HepG2 (cell line): Measurements from ENCODE around the gene TXNDC12. TPM values are rescaled to one million over a fixed set of nuclear protein-coding genes. Genes with fewer than 3 reads are reported as not detected.
A peak's percentile ranks its signal among the peaks of the same experiment; 100 is the strongest.

Source experiments
- CREM ChIP-seq, 2 experiments: sonication (generic) in 1 of 2; formaldehyde crosslinking in 1 of 2; IDR thresholded peaks; 2 replicates each; pipeline versions ENCODE4 v1.4.0 to v1.6.1; 2016 to 2020; ENCODE audit warnings: antibody characterized with exemption in 1 of 2, mild to moderate bottlenecking in 1 of 2, missing genetic modification reagents in 1 of 2
- IRX3 ChIP-seq: sonication (generic); formaldehyde crosslinking; IDR thresholded peaks from 2 replicates; pipeline ENCODE4 v1.8.1; 2023; ENCODE audit warnings: mild to moderate bottlenecking, low read depth, missing genetic modification reagents, borderline replicate concordance
- MEIS1 ChIP-seq: sonication (generic); formaldehyde crosslinking; IDR thresholded peaks from 2 replicates; pipeline ENCODE4 v1.9.0; 2021; ENCODE audit warnings: mild to moderate bottlenecking, missing genetic modification reagents, moderate library complexity, borderline replicate concordance
- SOX6 ChIP-seq, 2 experiments: fragments of 450-650 bp in 1 of 2; sonication (generic) in 1 of 2; formaldehyde crosslinking in 1 of 2; IDR thresholded peaks; 2 replicates each; pipeline versions ENCODE4 v1.4.0 to v1.6.1; 2017 to 2020; ENCODE audit warnings: antibody characterized with exemption in 1 of 2, mild to moderate bottlenecking in 1 of 2, missing genetic modification reagents in 1 of 2
- WIZ ChIP-seq: sonication (generic); formaldehyde crosslinking; IDR thresholded peaks from 2 replicates; pipeline ENCODE4 v1.5.1; 2020; ENCODE audit warnings: mild to moderate bottlenecking, missing genetic modification reagents
- ZNF263 ChIP-seq: sonication (generic); formaldehyde crosslinking; IDR thresholded peaks from 2 replicates; pipeline ENCODE4 v1.4.0; 2020; ENCODE audit warnings: missing genetic modification reagents
- ZNF350 ChIP-seq: sonication (generic); formaldehyde crosslinking; IDR thresholded peaks from 2 replicates; pipeline ENCODE4 v1.4.0; 2020; ENCODE audit warnings: mild to moderate bottlenecking, low read depth, missing genetic modification reagents, borderline replicate concordance
- ZNF839 ChIP-seq: sonication (generic); formaldehyde crosslinking; IDR thresholded peaks from 2 replicates; pipeline ENCODE4 v1.4.0; 2020; ENCODE audit warnings: missing genetic modification reagents, mild to moderate bottlenecking, borderline replicate concordance
- polyA plus RNA-seq, 8 experiments: library from polyadenylated mRNA; depleted of rRNA in 3 of 8; stranded (reverse) in 7 of 8; unstranded in 1 of 8; fragments of >200 nt; fragmentation: Illumina TruSeq in 4 of 8; extraction: Trizol in 4 of 8; gene quantifications; 2 replicates each; pipeline versions ENCODE4 v1.2.1 to v1.2.3, GENCODE V29; 2011 to 2016; ENCODE audit warnings: low read depth in 4 of 8, missing spikeins in 1 of 8, mixed read lengths in 1 of 8; ENCODE audit not compliant: insufficient read depth in 1 of 8
- total RNA-seq, 5 experiments: library from RNA; depleted of rRNA; stranded (reverse); fragments of >200 nt; fragmentation: Illumina TruSeq; extraction: Trizol; gene quantifications; 2 replicates each; pipeline ENCODE4 v1.2.3, GENCODE V29; 2016; ENCODE audit warnings: low read depth in 1 of 5
- TF ChIP-seq, protein P1 (sequence below): sonication (generic); formaldehyde crosslinking; IDR thresholded peaks from 2 replicates; pipeline ENCODE4; 2020; ENCODE audit warnings: missing genetic modification reagents, mild to moderate bottlenecking, borderline replicate concordance
- TF ChIP-seq, protein P2 (sequence below): sonication (generic); formaldehyde crosslinking; IDR thresholded peaks from 2 replicates; pipeline ENCODE4 v1.4.0; 2020; ENCODE audit warnings: missing genetic modification reagents
- TF ChIP-seq, protein P3 (sequence below): sonication (generic); formaldehyde crosslinking; IDR thresholded peaks from 2 replicates; pipeline ENCODE4 v1.8.1; 2023; ENCODE audit warnings: mild to moderate bottlenecking, missing genetic modification reagents, borderline replicate concordance
- TF ChIP-seq, protein P4 (sequence below): sonication (generic); formaldehyde crosslinking; IDR thresholded peaks from 2 replicates; pipeline ENCODE4 v1.8.0; 2022; ENCODE audit warnings: mild to moderate bottlenecking, missing genetic modification reagents, borderline replicate concordance
- TF ChIP-seq, protein P5 (sequence below): sonication (generic); formaldehyde crosslinking; IDR thresholded peaks from 2 replicates; pipeline ENCODE4 v1.9.0; 2022; ENCODE audit warnings: missing genetic modification reagents, mild to moderate bottlenecking, borderline replicate concordance
- TF ChIP-seq, protein P6 (sequence below): sonication (generic); formaldehyde crosslinking; conservative IDR thresholded peaks from 2 replicates; pipeline ENCODE4 v1.4.0; 2020; ENCODE audit warnings: missing genetic modification reagents

TXNDC12 gene
- total and polyA plus RNA-seq, 2 of the 13 experiments (the other 11 are each of a cell fraction or from before 2014, with no cell fraction given) = 65.6 to 67.2 TPM

DNA sequence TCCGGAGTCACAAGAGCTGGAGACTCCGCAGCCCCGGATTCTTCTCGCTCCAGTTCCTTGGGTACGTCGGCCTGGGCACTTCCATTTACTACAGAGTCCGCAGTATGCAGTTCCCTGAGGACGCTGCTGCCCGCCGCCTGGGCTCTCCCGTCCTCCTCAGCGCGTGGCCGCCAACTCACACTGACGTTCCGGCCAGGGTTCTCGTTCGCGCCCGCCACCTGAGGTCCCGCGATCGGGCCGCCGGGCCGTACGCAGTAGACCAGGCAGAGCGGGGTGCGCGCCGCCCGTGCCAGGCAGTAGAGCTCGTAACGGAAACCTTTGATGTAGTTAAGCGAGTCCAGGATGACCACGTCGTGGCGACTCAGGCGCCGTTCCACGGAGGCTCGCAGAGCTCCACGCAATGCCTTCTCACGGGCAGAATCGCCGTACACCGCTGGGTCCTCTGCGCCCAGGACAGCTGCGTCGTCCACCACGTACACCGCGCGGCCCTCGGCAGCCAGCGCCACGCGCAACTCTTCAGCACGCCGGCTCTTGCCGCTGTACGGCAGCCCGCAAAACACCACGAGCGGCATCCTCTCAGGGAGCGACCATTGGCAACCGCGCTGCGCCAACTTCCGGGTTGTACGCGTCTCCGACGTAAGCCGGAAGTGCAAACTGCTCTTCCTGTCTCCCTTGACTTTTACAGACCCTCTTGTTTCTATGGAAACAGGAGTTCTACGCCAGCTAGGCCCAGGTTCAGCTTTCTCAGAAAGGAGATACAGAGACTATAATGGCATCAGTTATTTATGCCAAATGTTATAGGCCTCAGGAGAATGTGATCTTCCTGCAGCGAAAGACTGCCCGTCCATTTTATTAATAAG is 21.6 kb downstream of the TXNDC12 start, which contains the start of gene KTI12 (continued):
- TF ChIP-seq, protein P1, sequence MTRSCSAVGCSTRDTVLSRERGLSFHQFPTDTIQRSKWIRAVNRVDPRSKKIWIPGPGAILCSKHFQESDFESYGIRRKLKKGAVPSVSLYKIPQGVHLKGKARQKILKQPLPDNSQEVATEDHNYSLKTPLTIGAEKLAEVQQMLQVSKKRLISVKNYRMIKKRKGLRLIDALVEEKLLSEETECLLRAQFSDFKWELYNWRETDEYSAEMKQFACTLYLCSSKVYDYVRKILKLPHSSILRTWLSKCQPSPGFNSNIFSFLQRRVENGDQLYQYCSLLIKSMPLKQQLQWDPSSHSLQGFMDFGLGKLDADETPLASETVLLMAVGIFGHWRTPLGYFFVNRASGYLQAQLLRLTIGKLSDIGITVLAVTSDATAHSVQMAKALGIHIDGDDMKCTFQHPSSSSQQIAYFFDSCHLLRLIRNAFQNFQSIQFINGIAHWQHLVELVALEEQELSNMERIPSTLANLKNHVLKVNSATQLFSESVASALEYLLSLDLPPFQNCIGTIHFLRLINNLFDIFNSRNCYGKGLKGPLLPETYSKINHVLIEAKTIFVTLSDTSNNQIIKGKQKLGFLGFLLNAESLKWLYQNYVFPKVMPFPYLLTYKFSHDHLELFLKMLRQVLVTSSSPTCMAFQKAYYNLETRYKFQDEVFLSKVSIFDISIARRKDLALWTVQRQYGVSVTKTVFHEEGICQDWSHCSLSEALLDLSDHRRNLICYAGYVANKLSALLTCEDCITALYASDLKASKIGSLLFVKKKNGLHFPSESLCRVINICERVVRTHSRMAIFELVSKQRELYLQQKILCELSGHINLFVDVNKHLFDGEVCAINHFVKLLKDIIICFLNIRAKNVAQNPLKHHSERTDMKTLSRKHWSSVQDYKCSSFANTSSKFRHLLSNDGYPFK (CRISPR knock-in tag) = peak; percentile 76; the same call in 1 of the 2 replicates
- TF ChIP-seq IRX3 (CRISPR knock-in tag) = peak; percentile 54; the same call in 1 of the 2 replicates
- TF ChIP-seq, protein P2, sequence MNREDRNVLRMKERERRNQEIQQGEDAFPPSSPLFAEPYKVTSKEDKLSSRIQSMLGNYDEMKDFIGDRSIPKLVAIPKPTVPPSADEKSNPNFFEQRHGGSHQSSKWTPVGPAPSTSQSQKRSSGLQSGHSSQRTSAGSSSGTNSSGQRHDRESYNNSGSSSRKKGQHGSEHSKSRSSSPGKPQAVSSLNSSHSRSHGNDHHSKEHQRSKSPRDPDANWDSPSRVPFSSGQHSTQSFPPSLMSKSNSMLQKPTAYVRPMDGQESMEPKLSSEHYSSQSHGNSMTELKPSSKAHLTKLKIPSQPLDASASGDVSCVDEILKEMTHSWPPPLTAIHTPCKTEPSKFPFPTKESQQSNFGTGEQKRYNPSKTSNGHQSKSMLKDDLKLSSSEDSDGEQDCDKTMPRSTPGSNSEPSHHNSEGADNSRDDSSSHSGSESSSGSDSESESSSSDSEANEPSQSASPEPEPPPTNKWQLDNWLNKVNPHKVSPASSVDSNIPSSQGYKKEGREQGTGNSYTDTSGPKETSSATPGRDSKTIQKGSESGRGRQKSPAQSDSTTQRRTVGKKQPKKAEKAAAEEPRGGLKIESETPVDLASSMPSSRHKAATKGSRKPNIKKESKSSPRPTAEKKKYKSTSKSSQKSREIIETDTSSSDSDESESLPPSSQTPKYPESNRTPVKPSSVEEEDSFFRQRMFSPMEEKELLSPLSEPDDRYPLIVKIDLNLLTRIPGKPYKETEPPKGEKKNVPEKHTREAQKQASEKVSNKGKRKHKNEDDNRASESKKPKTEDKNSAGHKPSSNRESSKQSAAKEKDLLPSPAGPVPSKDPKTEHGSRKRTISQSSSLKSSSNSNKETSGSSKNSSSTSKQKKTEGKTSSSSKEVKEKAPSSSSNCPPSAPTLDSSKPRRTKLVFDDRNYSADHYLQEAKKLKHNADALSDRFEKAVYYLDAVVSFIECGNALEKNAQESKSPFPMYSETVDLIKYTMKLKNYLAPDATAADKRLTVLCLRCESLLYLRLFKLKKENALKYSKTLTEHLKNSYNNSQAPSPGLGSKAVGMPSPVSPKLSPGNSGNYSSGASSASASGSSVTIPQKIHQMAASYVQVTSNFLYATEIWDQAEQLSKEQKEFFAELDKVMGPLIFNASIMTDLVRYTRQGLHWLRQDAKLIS (CRISPR knock-in tag) = 0 out of 2 replicates have a peak, but pooled peaks have one; percentile 46
- TF ChIP-seq MEIS1 (CRISPR knock-in tag) = peak; percentile 84; the same call in 1 of the 2 replicates
- TF ChIP-seq WIZ = no peak
- no peak for TF ChIP-seq ZNF839 (CRISPR knock-in tag)
- peak; percentile 55; the same call in 1 of the 2 replicates for TF ChIP-seq ZNF263 (CRISPR knock-in tag)
- TF ChIP-seq, protein P3, sequence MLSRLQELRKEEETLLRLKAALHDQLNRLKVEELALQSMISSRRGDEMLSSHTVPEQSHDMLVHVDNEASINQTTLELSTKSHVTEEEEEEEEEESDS (CRISPR knock-in tag) = peak; percentile 41; the same call in 1 of the 2 replicates
- TF ChIP-seq, protein P4, sequence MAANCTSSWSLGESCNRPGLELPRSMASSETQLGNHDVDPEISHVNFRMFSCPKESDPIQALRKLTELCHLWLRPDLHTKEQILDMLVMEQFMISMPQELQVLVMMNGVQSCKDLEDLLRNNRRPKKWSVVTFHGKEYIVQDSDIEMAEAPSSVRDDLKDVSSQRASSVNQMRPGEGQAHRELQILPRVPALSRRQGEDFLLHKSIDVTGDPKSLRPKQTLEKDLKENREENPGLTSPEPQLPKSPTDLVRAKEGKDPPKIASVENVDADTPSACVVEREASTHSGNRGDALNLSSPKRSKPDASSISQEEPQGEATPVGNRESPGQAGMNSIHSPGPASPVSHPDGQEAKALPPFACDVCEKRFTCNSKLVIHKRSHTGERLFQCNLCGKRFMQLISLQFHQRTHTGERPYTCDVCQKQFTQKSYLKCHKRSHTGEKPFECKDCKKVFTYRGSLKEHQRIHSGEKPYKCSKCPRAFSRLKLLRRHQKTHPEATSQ = peak; percentile 54
- TF ChIP-seq, protein P5, sequence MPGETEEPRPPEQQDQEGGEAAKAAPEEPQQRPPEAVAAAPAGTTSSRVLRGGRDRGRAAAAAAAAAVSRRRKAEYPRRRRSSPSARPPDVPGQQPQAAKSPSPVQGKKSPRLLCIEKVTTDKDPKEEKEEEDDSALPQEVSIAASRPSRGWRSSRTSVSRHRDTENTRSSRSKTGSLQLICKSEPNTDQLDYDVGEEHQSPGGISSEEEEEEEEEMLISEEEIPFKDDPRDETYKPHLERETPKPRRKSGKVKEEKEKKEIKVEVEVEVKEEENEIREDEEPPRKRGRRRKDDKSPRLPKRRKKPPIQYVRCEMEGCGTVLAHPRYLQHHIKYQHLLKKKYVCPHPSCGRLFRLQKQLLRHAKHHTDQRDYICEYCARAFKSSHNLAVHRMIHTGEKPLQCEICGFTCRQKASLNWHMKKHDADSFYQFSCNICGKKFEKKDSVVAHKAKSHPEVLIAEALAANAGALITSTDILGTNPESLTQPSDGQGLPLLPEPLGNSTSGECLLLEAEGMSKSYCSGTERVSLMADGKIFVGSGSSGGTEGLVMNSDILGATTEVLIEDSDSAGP (CRISPR knock-in tag) = peak; percentile 91; the same call in 1 of the 2 replicates
- no peak for TF ChIP-seq SOX6 (IDR thresholded peaks at IDR 0.05)
- peak; percentile 36; the same call in 1 of the 2 replicates for TF ChIP-seq SOX6 (CRISPR knock-in tag; IDR thresholded peaks at IDR 0.05)
- TF ChIP-seq, protein P6, sequence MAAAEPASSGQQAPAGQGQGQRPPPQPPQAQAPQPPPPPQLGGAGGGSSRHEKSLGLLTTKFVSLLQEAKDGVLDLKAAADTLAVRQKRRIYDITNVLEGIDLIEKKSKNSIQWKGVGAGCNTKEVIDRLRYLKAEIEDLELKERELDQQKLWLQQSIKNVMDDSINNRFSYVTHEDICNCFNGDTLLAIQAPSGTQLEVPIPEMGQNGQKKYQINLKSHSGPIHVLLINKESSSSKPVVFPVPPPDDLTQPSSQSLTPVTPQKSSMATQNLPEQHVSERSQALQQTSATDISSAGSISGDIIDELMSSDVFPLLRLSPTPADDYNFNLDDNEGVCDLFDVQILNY (CRISPR knock-in tag) = 0 out of 2 replicates have a peak, but pooled peaks have one; percentile 51
- peak; percentile 78 for TF ChIP-seq CREM (IDR thresholded peaks at IDR 0.05)
- TF ChIP-seq CREM (CRISPR knock-in tag; IDR thresholded peaks at IDR 0.05) = no peak
- TF ChIP-seq ZNF350 (CRISPR knock-in tag) = peak; percentile 73; the same call in 1 of the 2 replicates
